PC-3 (cell line): Measurements from ENCODE around the gene TMEM256.

Experiments
- EZH2 ChIP-seq: fragments of 300-600 bp; sonication (generic); IDR thresholded peaks from one replicate; pipeline ENCODE4 v1.6.1; 2017; ENCODE audit warnings: antibody characterized with exemption, mild to moderate bottlenecking, low read length; ENCODE audit not compliant: unreplicated experiment
- TF ChIP-seq, protein P1 (sequence below): fragments of 300-600 bp; sonication (generic); conservative IDR thresholded peaks from 2 replicates; pipeline ENCODE4 v1.5.1; 2017; ENCODE audit warnings: antibody characterized with exemption, low read depth, mild to moderate bottlenecking, low read length

DNA sequence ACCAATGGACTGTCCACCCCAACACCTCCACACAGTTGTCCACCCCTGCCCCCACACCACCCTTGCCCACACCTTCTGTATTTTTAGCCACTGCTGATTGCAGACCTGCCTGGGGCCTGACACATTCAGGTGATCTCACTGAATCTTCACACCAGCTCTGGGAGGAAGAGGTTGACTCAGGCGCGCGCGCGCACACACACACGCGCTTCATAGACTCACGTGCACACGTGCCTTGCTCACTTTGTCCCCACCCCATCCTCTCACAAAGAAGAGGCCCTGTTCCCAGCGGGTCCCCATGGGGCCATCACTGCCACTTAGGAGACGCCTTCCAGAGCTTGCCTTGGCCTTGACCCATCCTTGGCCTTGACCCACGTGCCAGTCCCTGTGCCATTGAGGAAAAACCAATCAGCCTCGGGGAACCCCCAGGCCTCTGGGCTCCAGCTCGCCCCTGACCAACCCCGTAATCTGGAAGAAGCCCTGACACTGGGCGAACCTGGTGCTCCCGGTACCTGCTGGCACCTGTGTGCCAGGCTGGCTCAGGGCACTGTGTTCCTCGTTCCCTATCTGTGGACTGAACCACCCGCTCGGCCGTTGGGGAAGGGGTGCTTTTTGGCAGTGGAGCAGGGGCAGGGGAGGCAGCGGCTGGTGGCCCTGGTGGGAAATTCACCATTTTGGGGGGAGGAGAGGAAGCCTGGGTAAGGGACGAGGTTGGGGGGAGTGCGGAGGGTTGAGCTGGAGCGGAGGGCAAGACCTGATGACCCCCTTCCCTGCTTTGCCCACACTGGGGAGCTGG lies 6.9 kb upstream of the TMEM256 start:
- TF ChIP-seq, protein P1, sequence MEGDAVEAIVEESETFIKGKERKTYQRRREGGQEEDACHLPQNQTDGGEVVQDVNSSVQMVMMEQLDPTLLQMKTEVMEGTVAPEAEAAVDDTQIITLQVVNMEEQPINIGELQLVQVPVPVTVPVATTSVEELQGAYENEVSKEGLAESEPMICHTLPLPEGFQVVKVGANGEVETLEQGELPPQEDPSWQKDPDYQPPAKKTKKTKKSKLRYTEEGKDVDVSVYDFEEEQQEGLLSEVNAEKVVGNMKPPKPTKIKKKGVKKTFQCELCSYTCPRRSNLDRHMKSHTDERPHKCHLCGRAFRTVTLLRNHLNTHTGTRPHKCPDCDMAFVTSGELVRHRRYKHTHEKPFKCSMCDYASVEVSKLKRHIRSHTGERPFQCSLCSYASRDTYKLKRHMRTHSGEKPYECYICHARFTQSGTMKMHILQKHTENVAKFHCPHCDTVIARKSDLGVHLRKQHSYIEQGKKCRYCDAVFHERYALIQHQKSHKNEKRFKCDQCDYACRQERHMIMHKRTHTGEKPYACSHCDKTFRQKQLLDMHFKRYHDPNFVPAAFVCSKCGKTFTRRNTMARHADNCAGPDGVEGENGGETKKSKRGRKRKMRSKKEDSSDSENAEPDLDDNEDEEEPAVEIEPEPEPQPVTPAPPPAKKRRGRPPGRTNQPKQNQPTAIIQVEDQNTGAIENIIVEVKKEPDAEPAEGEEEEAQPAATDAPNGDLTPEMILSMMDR: no peak
- no peak for TF ChIP-seq EZH2
